GM12891 (cell line): ENCODE data around the gene APLN.

ENCODE experiments used
- DNase-seq: peaks from one replicate; pipeline ENCODE4 v3.0.0; 2011; ENCODE audit warnings: low spot score; ENCODE audit not compliant: insufficient read length
- FAIRE-seq: peaks from 2 replicates; lab custom pipeline; 2011; peaks lifted over from hg19 to GRCh38; lab: Jason Lieb, UNC
- PAX5 ChIP-seq: IDR thresholded peaks from 2 replicates; pipeline ENCODE4 v1.6.1; 2011; ENCODE audit warnings: low read length, moderate library complexity, mild to moderate bottlenecking; ENCODE audit not compliant: insufficient read depth, severe bottlenecking
- POLR2A ChIP-seq: IDR thresholded peaks from 2 replicates; pipeline ENCODE4 v1.6.1; 2011; ENCODE audit warnings: low read depth, low read length, control low read depth
- POLR2AphosphoS5 ChIP-seq: IDR thresholded peaks from 2 replicates; pipeline ENCODE4 v1.6.1; 2011; ENCODE audit warnings: low read depth, low read length, control low read depth
- POU2F2 ChIP-seq: IDR thresholded peaks from 2 replicates; pipeline ENCODE4 v1.6.1; 2011; ENCODE audit warnings: low read depth, mild to moderate bottlenecking, control low read depth, low read length, moderate library complexity
- SPI1 ChIP-seq: IDR thresholded peaks from 2 replicates; pipeline ENCODE4 v1.6.1; 2011; ENCODE audit warnings: low read depth, low read length, control low read depth
- TAF1 ChIP-seq: IDR thresholded peaks from 2 replicates; pipeline ENCODE4 v1.6.1; 2011; ENCODE audit warnings: low read depth, low read length, control low read depth

Gene APLN

DNA sequence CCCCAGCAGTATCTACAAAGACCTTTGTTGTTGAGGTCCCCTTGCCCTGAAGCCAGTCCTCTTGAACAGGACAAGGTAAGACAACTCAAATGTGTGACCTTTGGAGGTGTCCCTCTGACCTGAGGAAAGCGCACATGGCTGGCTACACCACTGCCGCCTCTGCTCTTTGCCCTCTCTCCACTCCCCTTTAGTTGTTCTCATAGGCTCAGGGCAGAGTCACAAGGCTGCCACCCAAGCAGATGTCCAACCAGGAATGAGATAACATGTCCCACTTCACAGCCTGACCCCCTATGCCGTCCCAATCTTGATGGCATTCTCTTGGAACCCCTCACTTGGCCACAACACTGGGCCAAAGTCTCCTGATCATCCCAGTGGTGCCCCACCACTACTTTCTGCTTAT lies 46.3 kb downstream of the APLN start:
- FAIRE-seq (no peak), DNase-seq (no peak)
- no peak for TF ChIP-seq PAX5
- TF ChIP-seq POU2F2, result no peak
- TF ChIP-seq SPI1, result no peak
- no peak for TF ChIP-seq TAF1
- TF ChIP-seq POLR2A, result no peak
- no peak for TF ChIP-seq POLR2AphosphoS5

- TF ChIP-seq SPI1 (no peak), POLR2A (no peak), POLR2AphosphoS5 (no peak), PAX5 (no peak), POU2F2 (no peak)
- FAIRE-seq (peak; percentile 86), DNase-seq (peak; percentile 28)
These were observed 47.8 kb downstream of the APLN start for GRCh38 chrX:129606918-129607317.

DNA sequence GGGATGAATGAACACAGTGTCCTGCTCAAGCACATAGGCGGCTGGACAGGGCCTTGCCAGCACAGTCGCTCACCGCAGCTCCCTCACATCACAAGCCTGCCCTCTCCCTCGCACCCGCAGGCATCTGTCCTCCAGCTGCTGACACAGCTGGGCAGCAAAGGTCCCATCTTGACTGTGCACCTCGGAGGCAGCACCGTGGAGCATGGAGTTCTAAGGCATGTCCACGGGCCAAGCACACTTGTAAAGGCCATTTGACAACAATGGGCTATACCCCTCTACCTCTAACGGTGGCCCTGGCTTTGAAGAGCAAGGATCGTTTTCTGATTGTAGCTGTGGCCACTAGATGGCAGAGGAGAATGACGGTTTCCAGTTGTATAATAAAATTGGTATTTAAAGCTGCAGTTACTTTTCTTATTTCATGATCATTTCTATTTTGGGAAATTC lies 53.8 kb downstream of the APLN start:
- FAIRE-seq (peak; percentile 26), DNase-seq (no peak)
- no peak for TF ChIP-seq TAF1

GRCh38 chrX:129599996-129600395 lies 54.8 kb downstream of the APLN start:
- DNase-seq, result no peak
- no peak for FAIRE-seq
- TF ChIP-seq TAF1, result no peak
- TF ChIP-seq POU2F2, result no peak
- no peak for TF ChIP-seq POLR2AphosphoS5
- TF ChIP-seq POLR2A, result no peak
- TF ChIP-seq PAX5, result no peak
- no peak for TF ChIP-seq SPI1

DNA sequence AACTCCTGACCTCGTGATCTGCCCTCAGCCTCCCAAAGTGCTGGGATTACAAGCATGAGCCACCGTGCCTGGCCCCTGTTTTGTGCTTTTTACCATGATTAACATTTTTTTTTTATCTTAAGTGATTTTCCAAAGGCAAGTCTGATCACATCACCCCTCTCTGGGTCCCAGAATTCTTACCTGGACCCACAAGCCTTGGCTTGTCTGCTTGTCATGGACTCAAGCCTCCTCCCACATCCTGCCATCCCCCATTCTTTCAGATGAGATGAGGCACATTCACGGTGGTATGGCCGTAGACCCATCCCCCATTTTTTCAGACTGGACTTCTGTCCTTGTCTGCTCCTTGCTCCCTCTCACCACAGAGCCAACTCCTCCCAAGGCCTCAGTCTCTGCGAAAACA lies 55.3 kb downstream of the APLN start:
- DNase-seq (no peak), FAIRE-seq (no peak)
- TF ChIP-seq POLR2A, result no peak
- no peak for TF ChIP-seq TAF1
- no peak for TF ChIP-seq SPI1
- no peak for TF ChIP-seq POLR2AphosphoS5
- TF ChIP-seq PAX5, result no peak
- no peak for TF ChIP-seq POU2F2

GRCh38 chrX:129597905-129598304 lies 56.9 kb downstream of the APLN start:
- no peak for TF ChIP-seq SPI1
- no peak for TF ChIP-seq POLR2A
- no peak for TF ChIP-seq PAX5
- TF ChIP-seq TAF1, result no peak
- no peak for TF ChIP-seq POU2F2
- no peak for FAIRE-seq
- DNase-seq, result no peak

DNA sequence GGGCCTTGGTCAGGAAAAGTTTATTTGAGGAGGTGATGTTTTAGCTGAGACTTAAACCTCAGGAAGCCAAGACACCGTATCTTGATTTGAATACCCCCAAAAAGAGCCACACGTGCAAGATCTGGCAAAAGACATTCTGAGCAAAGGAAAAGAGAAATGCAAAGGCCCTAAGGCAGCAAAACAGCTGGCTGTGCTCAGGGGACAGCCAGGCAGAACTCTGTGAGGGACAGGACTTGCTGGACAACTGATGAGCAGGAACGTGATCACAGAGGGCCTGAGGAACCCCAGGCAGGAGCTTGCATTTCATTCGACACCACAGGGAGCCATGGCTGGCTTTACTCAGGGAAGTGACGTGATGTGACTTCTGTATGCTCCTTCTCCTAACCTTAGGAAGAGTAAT lies 58.7 kb downstream of the APLN start:
- FAIRE-seq, result no peak
- TF ChIP-seq POU2F2, result no peak
- no peak for TF ChIP-seq SPI1
- TF ChIP-seq POLR2AphosphoS5, result no peak
- TF ChIP-seq TAF1, result no peak
- TF ChIP-seq POLR2A, result no peak
- no peak for TF ChIP-seq PAX5
- DNase-seq, result no peak
